Breast epithelium (tissue), 4 donors: Measurements from ENCODE around the gene SLC49A4. TPM values are rescaled to one million over a fixed set of nuclear protein-coding genes. Genes with fewer than 3 reads are reported as not detected.

ENCODE experiments used
- DNase-seq, 2 donors: peaks; one replicate each; pipeline ENCODE4 v3.0.0-alpha.2; 2019; ENCODE audit warnings: low spot score in 2 of 2
- H3K27ac ChIP-seq, 2 donors: fragments of 200-600 bp; sonication (generic) in 1 of 2; one replicate each; pipeline ENCODE4 v1.5.1; 2016 to 2019; ENCODE audit warnings: mild to moderate bottlenecking in 1 of 2
- H3K27me3 ChIP-seq, 2 donors: fragments of 200-600 bp; sonication (generic) in 1 of 2; one replicate each; pipeline versions ENCODE4 v1.5.1 to v1.6.0; 2017 to 2019; ENCODE audit warnings: control low read depth in 1 of 2, mild to moderate bottlenecking in 1 of 2
- H3K36me3 ChIP-seq: fragments of 200-600 bp; one replicate; pipeline ENCODE4 v1.5.1; 2019
- H3K4me1 ChIP-seq, 2 donors: fragments of 200-600 bp; sonication (generic); one replicate each; pipeline ENCODE4 v1.5.1; 2016 to 2019; ENCODE audit warnings: control low read depth in 1 of 2
- H3K4me3 ChIP-seq, 3 donors: fragments of 200-600 bp; sonication (generic); 1 replicate in 2 of 3; 2 replicates in 1 of 3; pipeline ENCODE4 v1.5.1; 2016 to 2019; ENCODE audit warnings: mild to moderate bottlenecking in 3 of 3, moderate library complexity in 2 of 3
- H3K9me3 ChIP-seq, 2 donors: fragments of 200-600 bp; sonication (generic) in 1 of 2; one replicate each; pipeline ENCODE4 v1.5.1; 2016 to 2019; ENCODE audit warnings: control low read depth in 1 of 2
- CTCF ChIP-seq, 3 donors: fragments of 450-650 bp; IDR thresholded peaks; one replicate each; pipeline ENCODE4 v1.5.1; 2016 to 2017; ENCODE audit warnings: antibody characterized with exemption in 3 of 3, mild to moderate bottlenecking in 3 of 3, moderate library complexity in 3 of 3
- POLR2A ChIP-seq: fragments of 450-650 bp; IDR thresholded peaks from one replicate; pipeline ENCODE4 v1.6.1; 2016; ENCODE audit warnings: antibody characterized with exemption, mild to moderate bottlenecking, moderate library complexity
- POLR2AphosphoS5 ChIP-seq, 3 donors: sonication (generic); formaldehyde crosslinking; IDR thresholded peaks; one replicate each; pipeline ENCODE4 v1.6.1; 2017; ENCODE audit warnings: antibody characterized with exemption in 3 of 3
- intact Hi-C: fragments of 100-400 bp; cut with DNase I; formaldehyde crosslinking; loops from one replicate; pipeline ENCODE4 v1.15.1; 2023; ENCODE audit warnings: low total_unique reads
- total RNA-seq, 3 donors: library from RNA; depleted of rRNA; stranded (reverse); fragments of >200 nt; gene quantifications; one replicate each; pipeline ENCODE4 v1.1.0, GENCODE V29; 2016

Gene SLC49A4
- total RNA-seq, 3 donors from 2014 or later = 14.1 to 17.7 (median 17.6) TPM

- H3K9me3 ChIP-seq = no peaks in the 10 kb centered on the region
- H3K27me3 ChIP-seq = no peaks in the 10 kb centered on the region
- DNase-seq = no peak
- no peak for TF ChIP-seq POLR2A
- no peak for TF ChIP-seq CTCF (IDR thresholded peaks at IDR 0.05)
- no peak for TF ChIP-seq POLR2AphosphoS5 (IDR thresholded peaks at IDR 0.05)
- H3K36me3 ChIP-seq = no peaks in the 10 kb centered on the region
- H3K4me3 ChIP-seq = no peak overlapping the region
- intact Hi-C loops = no loop called here
- no peaks in the 10 kb centered on the region for H3K4me1 ChIP-seq
- no peak overlapping the region for H3K27ac ChIP-seq
Observed at GRCh38 chr3:122868322-122868721, 73.5 kb downstream of the SLC49A4 start.

- Histone ChIP-seq H3K27ac (no peak overlapping the region), H3K4me1 (no peaks in the 10 kb centered on the region), H3K9me3 (no peaks in the 10 kb centered on the region), H3K36me3 (no peaks in the 10 kb centered on the region), H3K27me3 (no peaks in the 10 kb centered on the region), H3K4me3 (no peak overlapping the region)
- intact Hi-C loops = no loop called here
- no peak for DNase-seq
- no peak for TF ChIP-seq POLR2AphosphoS5 (IDR thresholded peaks at IDR 0.05)
- no peak for TF ChIP-seq CTCF (IDR thresholded peaks at IDR 0.05)
Observed at GRCh38 chr3:122873741-122874515, 79.1 kb downstream of the SLC49A4 start.

GRCh38 chr3:122875547-122876127 lies 80.8 kb downstream of the SLC49A4 start:
- no peak overlapping the region for H3K4me3 ChIP-seq
- no peak overlapping the region for H3K27ac ChIP-seq
- H3K27me3 ChIP-seq = no peaks in the 10 kb centered on the region
- TF ChIP-seq CTCF (IDR thresholded peaks at IDR 0.05) (no peak), POLR2AphosphoS5 (IDR thresholded peaks at IDR 0.05) (no peak), POLR2A (no peak)
- intact Hi-C loops = no loop called here
- no peaks in the 10 kb centered on the region for H3K9me3 ChIP-seq
- no peak for DNase-seq
- no peaks in the 10 kb centered on the region for H3K36me3 ChIP-seq
- H3K4me1 ChIP-seq = no peaks in the 10 kb centered on the region

GRCh38 chr3:122880173-122880572 lies 85.3 kb downstream of the SLC49A4 start:
- TF ChIP-seq CTCF (IDR thresholded peaks at IDR 0.05) (no peak), POLR2AphosphoS5 (IDR thresholded peaks at IDR 0.05) (no peak), POLR2A (no peak)
- no peak overlapping the region for H3K4me3 ChIP-seq
- H3K27ac ChIP-seq = no peak overlapping the region
- no peak for DNase-seq
- no peaks in the 10 kb centered on the region for H3K36me3 ChIP-seq
- H3K9me3 ChIP-seq = no peaks in the 10 kb centered on the region
- H3K4me1 ChIP-seq = no peaks in the 10 kb centered on the region
- no peaks in the 10 kb centered on the region for H3K27me3 ChIP-seq
- intact Hi-C loops = no loop called here

GRCh38 chr3:122880624-122881023 lies 85.8 kb downstream of the SLC49A4 start:
- no peak overlapping the region for H3K4me3 ChIP-seq
- no peaks in the 10 kb centered on the region for H3K27me3 ChIP-seq
- no peaks in the 10 kb centered on the region for H3K9me3 ChIP-seq
- no peak overlapping the region for H3K27ac ChIP-seq
- DNase-seq = no peak
- no peaks in the 10 kb centered on the region for H3K4me1 ChIP-seq
- H3K36me3 ChIP-seq = no peaks in the 10 kb centered on the region
- TF ChIP-seq CTCF (IDR thresholded peaks at IDR 0.05) (no peak), POLR2A (no peak), POLR2AphosphoS5 (IDR thresholded peaks at IDR 0.05) (no peak)
- intact Hi-C loops = no loop called here
